ENCODE results near the gene SEC22A. TPM values are rescaled to one million over a fixed set of nuclear protein-coding genes. Genes with fewer than 3 reads are reported as not detected.

The SEC22A gene
- total RNA-seq, 1 experiment from 2014 or later, result 16.2 TPM

DNA sequence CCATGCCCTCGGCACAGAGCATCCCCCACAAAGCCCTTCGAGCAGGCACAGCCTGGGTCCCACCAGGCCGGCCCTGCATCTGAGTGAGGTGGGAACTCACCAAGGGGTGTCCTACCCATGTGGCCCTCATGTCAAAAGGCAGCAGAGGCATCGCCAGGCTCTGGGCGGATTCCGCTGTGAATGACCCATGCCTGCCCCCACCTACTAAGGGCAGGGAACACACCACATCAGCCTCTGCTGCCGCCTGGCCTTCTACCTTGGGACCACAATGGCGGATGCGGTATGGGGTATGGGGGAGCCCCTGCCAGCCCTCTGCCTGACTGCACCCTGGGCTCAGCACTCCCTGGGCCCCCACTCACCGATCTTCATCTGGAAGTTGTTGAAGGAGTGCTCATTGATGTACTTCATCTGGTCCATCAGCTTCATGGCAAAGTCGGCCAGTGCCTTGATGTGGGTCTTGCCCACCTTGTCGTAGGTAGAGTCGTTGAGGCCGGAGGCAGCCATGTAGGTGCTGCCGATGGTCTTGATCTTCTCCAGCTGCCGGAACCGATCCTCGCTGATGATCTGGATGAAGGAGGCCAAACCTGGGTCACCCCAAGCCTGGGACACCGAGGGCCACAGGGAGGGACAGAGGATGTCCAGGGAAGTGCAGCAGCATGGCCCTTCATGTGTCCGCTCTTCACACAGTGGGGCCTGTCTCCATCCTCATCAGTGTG, 87.8 kb downstream of the SEC22A start:
- no peak overlapping the region for H3K4me3 Mint-ChIP-seq (ENCODE audit: unreplicated experiment)
- DNase-seq (ENCODE audit: unreplicated experiment), result no peak
- no TSS peak for BruUV-seq (replicated peaks)
- CTCF ChIA-PET, result no interaction called here
- TF ChIP-seq, protein P1, sequence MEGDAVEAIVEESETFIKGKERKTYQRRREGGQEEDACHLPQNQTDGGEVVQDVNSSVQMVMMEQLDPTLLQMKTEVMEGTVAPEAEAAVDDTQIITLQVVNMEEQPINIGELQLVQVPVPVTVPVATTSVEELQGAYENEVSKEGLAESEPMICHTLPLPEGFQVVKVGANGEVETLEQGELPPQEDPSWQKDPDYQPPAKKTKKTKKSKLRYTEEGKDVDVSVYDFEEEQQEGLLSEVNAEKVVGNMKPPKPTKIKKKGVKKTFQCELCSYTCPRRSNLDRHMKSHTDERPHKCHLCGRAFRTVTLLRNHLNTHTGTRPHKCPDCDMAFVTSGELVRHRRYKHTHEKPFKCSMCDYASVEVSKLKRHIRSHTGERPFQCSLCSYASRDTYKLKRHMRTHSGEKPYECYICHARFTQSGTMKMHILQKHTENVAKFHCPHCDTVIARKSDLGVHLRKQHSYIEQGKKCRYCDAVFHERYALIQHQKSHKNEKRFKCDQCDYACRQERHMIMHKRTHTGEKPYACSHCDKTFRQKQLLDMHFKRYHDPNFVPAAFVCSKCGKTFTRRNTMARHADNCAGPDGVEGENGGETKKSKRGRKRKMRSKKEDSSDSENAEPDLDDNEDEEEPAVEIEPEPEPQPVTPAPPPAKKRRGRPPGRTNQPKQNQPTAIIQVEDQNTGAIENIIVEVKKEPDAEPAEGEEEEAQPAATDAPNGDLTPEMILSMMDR (IDR thresholded peaks at IDR 0.05; ENCODE audit: unreplicated experiment), result no peak
- POLR2A ChIA-PET, result interaction anchor here (1.3 kb wide), 1 partner anchor 9 kb away, joined by 3 read pairs; no protein-coding TSS in a partner anchor
- no peaks in the 10 kb centered on the region for H3K9me3 Mint-ChIP-seq (ENCODE audit: unreplicated experiment)
- peaks cover 60% of the 10 kb centered on the region for H3K27me3 Mint-ChIP-seq (ENCODE audit: insufficient read depth, unreplicated experiment)
- no peak overlapping the region for H3K27ac Mint-ChIP-seq (ENCODE audit: low read depth, unreplicated experiment)
- intact Hi-C loops (cut with micrococcal nuclease), result no loop called here
- peaks cover 4% of the 10 kb centered on the region for H3K36me3 Mint-ChIP-seq (ENCODE audit: insufficient read depth, unreplicated experiment)
- H3K4me1 Mint-ChIP-seq (ENCODE audit: insufficient read depth, unreplicated experiment), result no peaks in the 10 kb centered on the region

DNA sequence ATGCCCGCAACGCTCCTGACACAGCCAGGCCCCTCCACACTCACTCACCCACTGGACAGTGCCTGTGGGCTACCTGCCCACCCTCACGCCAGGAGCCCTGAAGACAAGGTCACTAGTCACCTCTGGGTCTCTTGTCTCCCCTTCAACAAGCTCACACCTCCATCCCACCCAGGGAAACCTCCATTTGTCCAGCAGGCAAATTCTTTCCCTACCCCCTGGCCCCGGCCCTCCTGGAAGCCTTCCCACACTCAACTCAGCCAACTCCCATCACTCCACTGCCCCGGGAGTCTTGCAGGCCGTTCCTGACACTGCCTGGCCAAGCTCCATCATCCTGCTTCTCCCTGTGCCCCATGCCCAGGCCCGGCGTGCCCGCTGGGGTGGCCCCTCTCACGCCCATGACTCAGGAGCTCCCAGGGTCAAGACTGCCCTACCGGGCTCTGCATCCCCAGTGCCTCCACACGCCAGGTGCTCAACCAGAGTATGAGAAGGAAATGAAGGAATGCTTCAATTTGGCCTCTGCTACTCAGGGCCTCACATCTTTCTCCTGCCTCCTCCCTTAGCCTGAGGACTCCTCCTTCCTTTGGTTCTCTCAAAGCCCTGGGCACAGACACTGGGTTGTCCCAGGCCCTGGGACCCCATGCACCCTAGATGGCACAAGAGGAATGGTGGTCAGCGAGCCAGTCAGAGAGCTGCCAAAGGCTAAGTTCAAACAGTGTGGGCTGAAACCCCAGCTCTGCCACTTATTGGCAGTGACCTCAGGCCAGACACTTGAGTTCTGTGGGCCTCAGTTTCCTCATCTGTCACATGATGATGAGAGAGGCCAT, 88.6 kb downstream of the SEC22A start:
- TF ChIP-seq, protein P1 (IDR thresholded peaks at IDR 0.05; ENCODE audit: unreplicated experiment), result no peak
- H3K27ac Mint-ChIP-seq (ENCODE audit: low read depth, unreplicated experiment), result no peak overlapping the region
- no peaks in the 10 kb centered on the region for H3K9me3 Mint-ChIP-seq (ENCODE audit: unreplicated experiment)
- H3K27me3 Mint-ChIP-seq (ENCODE audit: insufficient read depth, unreplicated experiment), result peaks cover 67% of the 10 kb centered on the region
- H3K4me1 Mint-ChIP-seq (ENCODE audit: insufficient read depth, unreplicated experiment), result no peaks in the 10 kb centered on the region
- H3K36me3 Mint-ChIP-seq (ENCODE audit: insufficient read depth, unreplicated experiment), result peaks cover 4% of the 10 kb centered on the region
- CTCF ChIA-PET, result interaction anchor here (0.6 kb wide), 1 partner anchor 25 kb away, joined by 4 read pairs; no protein-coding TSS in a partner anchor
- POLR2A ChIA-PET, result interaction anchor here (0.6 to 1.3 kb wide), 2 partner anchors 10 to 183 kb away, joined by 3 read pairs; no protein-coding TSS in a partner anchor
- DNase-seq (ENCODE audit: unreplicated experiment), result no peak
- no TSS peak for BruUV-seq (replicated peaks)
- no peak overlapping the region for H3K4me3 Mint-ChIP-seq (ENCODE audit: unreplicated experiment)
- intact Hi-C loops (cut with micrococcal nuclease), result no loop called here

DNA sequence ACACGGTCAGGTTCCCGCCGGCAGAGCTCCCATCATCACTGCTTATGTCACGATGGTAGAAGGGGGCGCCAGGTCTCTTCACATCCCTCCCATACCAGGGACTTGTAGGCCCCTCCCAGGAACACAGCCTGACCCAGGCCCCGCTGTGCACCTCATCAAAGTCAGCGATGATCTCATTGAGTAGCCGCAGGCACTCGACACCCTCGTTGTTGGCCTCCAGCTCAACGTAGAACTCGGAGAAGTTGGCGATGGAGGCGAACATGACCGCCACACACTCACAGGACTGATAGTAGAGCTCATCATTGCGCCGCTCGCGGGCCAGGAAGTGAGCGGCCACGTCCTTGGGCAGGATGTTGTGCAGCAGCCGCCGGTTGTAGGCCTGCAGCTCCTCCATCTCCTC, 89.2 kb downstream of the SEC22A start:
- Mint-ChIP-seq H3K4me3 (ENCODE audit: unreplicated experiment) (no peak overlapping the region), H3K9me3 (ENCODE audit: unreplicated experiment) (no peaks in the 10 kb centered on the region), H3K4me1 (ENCODE audit: insufficient read depth, unreplicated experiment) (no peaks in the 10 kb centered on the region), H3K27ac (ENCODE audit: low read depth, unreplicated experiment) (no peak overlapping the region), H3K36me3 (ENCODE audit: insufficient read depth, unreplicated experiment) (peaks cover 4% of the 10 kb centered on the region), H3K27me3 (ENCODE audit: insufficient read depth, unreplicated experiment) (peaks cover 74% of the 10 kb centered on the region)
- DNase-seq (ENCODE audit: unreplicated experiment), result no peak
- intact Hi-C loops (cut with micrococcal nuclease), result no loop called here
- TF ChIP-seq, protein P1 (IDR thresholded peaks at IDR 0.05; ENCODE audit: unreplicated experiment), result no peak
- ChIA-PET POLR2A (interaction anchor here (0.6 to 1.3 kb wide), 2 partner anchors 10 to 183 kb away, joined by 3 read pairs; no protein-coding TSS in a partner anchor), CTCF (interaction anchor here (0.6 kb wide), 1 partner anchor 25 kb away, joined by 4 read pairs; no protein-coding TSS in a partner anchor)
- no TSS peak for BruUV-seq (replicated peaks)

DNA sequence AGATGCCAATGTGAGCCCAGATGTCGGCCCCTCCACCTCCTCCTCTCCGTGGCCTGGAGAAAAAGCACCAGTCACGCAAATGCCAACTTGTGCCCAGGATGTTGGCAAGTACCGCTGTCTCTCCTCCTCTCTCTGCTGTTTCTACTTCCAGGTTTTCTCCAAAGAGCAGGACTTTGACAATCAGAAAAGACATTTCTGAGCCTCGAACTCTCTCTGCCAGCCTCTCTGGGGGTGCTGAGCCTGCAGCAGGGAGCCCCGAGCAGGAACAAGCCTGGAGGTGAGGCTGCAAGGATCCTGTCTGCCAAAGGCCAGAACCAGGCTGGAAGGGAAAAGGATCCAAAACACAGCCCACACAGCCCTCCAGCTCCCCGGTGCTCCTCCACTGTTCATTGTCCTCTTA, 89.7 kb downstream of the SEC22A start:
- DNase-seq (ENCODE audit: unreplicated experiment), result no peak
- Mint-ChIP-seq H3K4me3 (ENCODE audit: unreplicated experiment) (no peak overlapping the region), H3K4me1 (ENCODE audit: insufficient read depth, unreplicated experiment) (no peaks in the 10 kb centered on the region), H3K27ac (ENCODE audit: low read depth, unreplicated experiment) (no peak overlapping the region), H3K9me3 (ENCODE audit: unreplicated experiment) (no peaks in the 10 kb centered on the region), H3K36me3 (ENCODE audit: insufficient read depth, unreplicated experiment) (peaks cover 2% of the 10 kb centered on the region), H3K27me3 (ENCODE audit: insufficient read depth, unreplicated experiment) (peaks cover 75% of the 10 kb centered on the region)
- no TSS peak for BruUV-seq (replicated peaks)
- POLR2A ChIA-PET, result no interaction called here
- CTCF ChIA-PET, result no interaction called here
- intact Hi-C loops (cut with micrococcal nuclease), result no loop called here
- TF ChIP-seq, protein P1 (IDR thresholded peaks at IDR 0.05; ENCODE audit: unreplicated experiment), result no peak
